Measurements from ENCODE around the gene ZNF239. TPM values are rescaled to one million over a fixed set of nuclear protein-coding genes. Genes with fewer than 3 reads are reported as not detected.
"Not testable (repeated sequence)": the region's sequence is repeated elsewhere in the genome, so short reads cannot be mapped to it uniquely, and the experiment has no call there.

ZNF239 gene
- total RNA-seq, 2 donors from 2014 or later, result 2.8 to 6.5 TPM

GRCh38 chr10:43591303-43591904, 17.0 kb upstream of the ZNF239 start:
- no peaks in the 10 kb centered on the region for H3K4me1 ChIP-seq (ENCODE audit: control insufficient read depth in 1 of 2, low read depth in 2 of 2)
- ATAC-seq (ENCODE audit: insufficient number of reproducible peaks, low FRiP score, low read depth) (no peak), DNase-seq (ENCODE audit: low spot score) (no peak)
- H3K27ac ChIP-seq, result no peak overlapping the region
- no peak for TF ChIP-seq CTCF (IDR thresholded peaks at IDR 0.05)
- H3K4me3 ChIP-seq, result no peak overlapping the region
- H3K9me3 ChIP-seq, result no peaks in the 10 kb centered on the region
- H3K36me3 ChIP-seq, result no peaks in the 10 kb centered on the region
- H3K27me3 ChIP-seq (replicated peaks; ENCODE audit: insufficient read depth), result no peaks in the 10 kb centered on the region

GRCh38 chr10:43586730-43587115, 12.3 kb upstream of the ZNF239 start:
- not testable (repeated sequence) for H3K27ac ChIP-seq; DNase-seq (ENCODE audit: low spot score); H3K27me3 ChIP-seq (replicated peaks; ENCODE audit: insufficient read depth); H3K36me3 ChIP-seq; H3K9me3 ChIP-seq; H3K4me3 ChIP-seq; H3K4me1 ChIP-seq (ENCODE audit: control insufficient read depth in 1 of 2, low read depth in 2 of 2); ATAC-seq (ENCODE audit: insufficient number of reproducible peaks, low FRiP score, low read depth)

GRCh38 chr10:43585981-43586729, 11.7 kb upstream of the ZNF239 start:
- no peaks in the 10 kb centered on the region for H3K9me3 ChIP-seq
- H3K4me3 ChIP-seq, result no peak overlapping the region
- H3K27ac ChIP-seq, result no peak overlapping the region
- no peak for TF ChIP-seq CTCF (IDR thresholded peaks at IDR 0.05)
- no peaks in the 10 kb centered on the region for H3K4me1 ChIP-seq (ENCODE audit: control insufficient read depth in 1 of 2, low read depth in 2 of 2)
- DNase-seq (ENCODE audit: low spot score), result no peak
- ATAC-seq (ENCODE audit: insufficient number of reproducible peaks, low FRiP score, low read depth), result no peak
- H3K36me3 ChIP-seq, result no peaks in the 10 kb centered on the region
- H3K27me3 ChIP-seq (replicated peaks; ENCODE audit: insufficient read depth), result no peaks in the 10 kb centered on the region

GRCh38 chr10:43585046-43585445, 10.6 kb upstream of the ZNF239 start:
- DNase-seq (ENCODE audit: low spot score), result no peak
- H3K4me1 ChIP-seq (ENCODE audit: control insufficient read depth in 1 of 2, low read depth in 2 of 2), result no peaks in the 10 kb centered on the region

GRCh38 chr10:43584051-43584450, 9.6 kb upstream of the ZNF239 start:
- H3K27me3 ChIP-seq (replicated peaks; ENCODE audit: insufficient read depth), result no peaks in the 10 kb centered on the region
- H3K27ac ChIP-seq, result no peak overlapping the region
- TF ChIP-seq CTCF (IDR thresholded peaks at IDR 0.05), result no peak
- H3K9me3 ChIP-seq, result no peaks in the 10 kb centered on the region
- no peak for ATAC-seq (ENCODE audit: insufficient number of reproducible peaks, low FRiP score, low read depth)
- H3K4me1 ChIP-seq (ENCODE audit: control insufficient read depth in 1 of 2, low read depth in 2 of 2), result no peaks in the 10 kb centered on the region
- no peaks in the 10 kb centered on the region for H3K36me3 ChIP-seq
- DNase-seq (ENCODE audit: low spot score), result no peak
- no peak overlapping the region for H3K4me3 ChIP-seq

More at GRCh38 chr10:43585046-43585445, 10.6 kb upstream of the ZNF239 start:
- Histone ChIP-seq H3K9me3 (no peaks in the 10 kb centered on the region), H3K36me3 (no peaks in the 10 kb centered on the region), H3K27me3 (replicated peaks; ENCODE audit: insufficient read depth) (no peaks in the 10 kb centered on the region), H3K27ac (no peak overlapping the region), H3K4me3 (no peak overlapping the region)
- ATAC-seq (ENCODE audit: insufficient number of reproducible peaks, low FRiP score, low read depth), result no peak
- TF ChIP-seq CTCF (IDR thresholded peaks at IDR 0.05), result no peak
